ENCODE measurements around the gene ITPR2.
A peak's percentile ranks its signal among the peaks of the same experiment; 100 is the strongest.

The ITPR2 gene

DNA sequence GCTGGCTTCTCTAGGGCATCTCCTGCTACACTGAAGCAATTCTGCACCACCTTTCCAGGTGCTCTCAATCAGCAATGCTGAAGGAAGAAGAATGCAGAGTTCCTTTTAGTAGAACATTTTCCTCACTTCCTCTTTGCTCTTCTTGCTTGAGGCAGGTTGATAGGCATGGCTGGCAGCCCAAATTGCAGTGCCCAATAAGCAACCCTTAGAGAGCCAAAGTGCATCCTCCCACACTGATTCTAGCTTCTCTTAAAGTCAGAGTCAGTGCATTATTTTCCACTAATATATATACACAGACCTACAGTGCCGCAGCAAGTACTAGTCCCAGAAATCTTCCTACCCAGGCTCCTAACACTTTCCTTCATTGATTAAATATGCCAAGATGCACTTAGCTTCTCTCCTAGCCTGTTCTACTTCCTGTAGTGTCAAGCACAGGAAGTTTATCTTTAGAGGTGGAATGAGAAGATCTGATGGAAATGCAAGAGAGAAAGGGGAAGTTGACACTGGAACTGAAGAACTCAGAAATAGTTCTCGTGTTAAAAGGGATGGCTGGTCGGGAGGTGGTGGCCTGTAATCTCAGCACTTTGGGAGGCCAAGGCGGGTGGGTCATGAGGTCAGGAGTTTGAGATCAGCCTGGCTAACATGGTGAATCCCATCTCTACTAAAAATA, 504.9 kb downstream of the ITPR2 start:
- Histone ChIP-seq H3K27ac (ENCODE audit: low read length) (peak overlapping the region; percentile 38), H4K20me1 (ENCODE audit: insufficient read depth, low read length) (no peaks in the 10 kb centered on the region), H3K9me3 (ENCODE audit: insufficient read depth, low read length) (no peaks in the 10 kb centered on the region), H3K79me2 (ENCODE audit: low read length) (no peaks in the 10 kb centered on the region), H3K4me3 (ENCODE audit: low read length) (no peak overlapping the region), H3K27me3 (ENCODE audit: low read depth, low read length) (no peaks in the 10 kb centered on the region), H2AFZ (ENCODE audit: low read depth, low read length) (no peak overlapping the region), H3K4me2 (ENCODE audit: low read length) (peak overlapping the region; percentile 64), H3K36me3 (replicated peaks; ENCODE audit: low read depth, low read length) (no peaks in the 10 kb centered on the region), H3K9ac (ENCODE audit: low read length) (no peak overlapping the region), H3K4me1 (ENCODE audit: low read length) (peaks cover 25% of the 10 kb centered on the region)
- TF ChIP-seq EZH2phosphoT487 (IDR thresholded peaks at IDR 0.05; ENCODE audit: low read depth), result no peak
- TF ChIP-seq, protein P1, sequence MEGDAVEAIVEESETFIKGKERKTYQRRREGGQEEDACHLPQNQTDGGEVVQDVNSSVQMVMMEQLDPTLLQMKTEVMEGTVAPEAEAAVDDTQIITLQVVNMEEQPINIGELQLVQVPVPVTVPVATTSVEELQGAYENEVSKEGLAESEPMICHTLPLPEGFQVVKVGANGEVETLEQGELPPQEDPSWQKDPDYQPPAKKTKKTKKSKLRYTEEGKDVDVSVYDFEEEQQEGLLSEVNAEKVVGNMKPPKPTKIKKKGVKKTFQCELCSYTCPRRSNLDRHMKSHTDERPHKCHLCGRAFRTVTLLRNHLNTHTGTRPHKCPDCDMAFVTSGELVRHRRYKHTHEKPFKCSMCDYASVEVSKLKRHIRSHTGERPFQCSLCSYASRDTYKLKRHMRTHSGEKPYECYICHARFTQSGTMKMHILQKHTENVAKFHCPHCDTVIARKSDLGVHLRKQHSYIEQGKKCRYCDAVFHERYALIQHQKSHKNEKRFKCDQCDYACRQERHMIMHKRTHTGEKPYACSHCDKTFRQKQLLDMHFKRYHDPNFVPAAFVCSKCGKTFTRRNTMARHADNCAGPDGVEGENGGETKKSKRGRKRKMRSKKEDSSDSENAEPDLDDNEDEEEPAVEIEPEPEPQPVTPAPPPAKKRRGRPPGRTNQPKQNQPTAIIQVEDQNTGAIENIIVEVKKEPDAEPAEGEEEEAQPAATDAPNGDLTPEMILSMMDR (IDR thresholded peaks at IDR 0.05; ENCODE audit: low read depth, low read length), result no peak

DNA sequence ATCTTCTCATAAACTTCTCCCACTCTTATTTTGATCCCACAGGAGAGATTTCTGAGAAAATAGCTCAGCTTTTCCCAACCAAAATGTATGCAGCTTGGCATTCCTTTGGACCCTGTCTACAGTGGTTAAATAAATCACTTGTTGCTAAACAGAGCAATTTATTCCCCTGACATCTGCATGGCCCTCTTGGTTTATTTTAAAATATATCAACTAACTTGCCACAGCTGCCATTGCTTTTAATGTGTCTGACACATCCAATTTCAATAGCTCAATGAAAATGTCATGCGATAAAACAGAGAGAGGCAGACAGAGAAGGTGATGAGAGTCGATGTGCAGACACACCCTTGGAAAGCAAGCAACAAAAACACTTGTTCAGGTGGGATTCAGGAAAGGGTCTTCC, 509.3 kb downstream of the ITPR2 start:
- H3K9me3 ChIP-seq (ENCODE audit: insufficient read depth, low read length), result peaks cover 4% of the 10 kb centered on the region; the same call in 1 of the 2 replicates
- peaks cover 25% of the 10 kb centered on the region for H3K4me1 ChIP-seq (ENCODE audit: low read length)
- TF ChIP-seq, protein P1 (IDR thresholded peaks at IDR 0.05; ENCODE audit: low read depth, low read length), result no peak
- no peak for TF ChIP-seq EZH2phosphoT487 (IDR thresholded peaks at IDR 0.05; ENCODE audit: low read depth)
- no peaks in the 10 kb centered on the region for H3K79me2 ChIP-seq (ENCODE audit: low read length)
- H3K9ac ChIP-seq (ENCODE audit: low read length), result no peak overlapping the region
- no peak overlapping the region for H2AFZ ChIP-seq (ENCODE audit: low read depth, low read length)
- peaks cover 8% of the 10 kb centered on the region for H3K36me3 ChIP-seq (replicated peaks; ENCODE audit: low read depth, low read length)
- H4K20me1 ChIP-seq (ENCODE audit: insufficient read depth, low read length), result no peaks in the 10 kb centered on the region
- no peak overlapping the region for H3K4me2 ChIP-seq (ENCODE audit: low read length)
- no peak overlapping the region for H3K4me3 ChIP-seq (ENCODE audit: low read length)
- H3K27me3 ChIP-seq (ENCODE audit: low read depth, low read length), result no peaks in the 10 kb centered on the region
- H3K27ac ChIP-seq (ENCODE audit: low read length), result no peak overlapping the region

DNA sequence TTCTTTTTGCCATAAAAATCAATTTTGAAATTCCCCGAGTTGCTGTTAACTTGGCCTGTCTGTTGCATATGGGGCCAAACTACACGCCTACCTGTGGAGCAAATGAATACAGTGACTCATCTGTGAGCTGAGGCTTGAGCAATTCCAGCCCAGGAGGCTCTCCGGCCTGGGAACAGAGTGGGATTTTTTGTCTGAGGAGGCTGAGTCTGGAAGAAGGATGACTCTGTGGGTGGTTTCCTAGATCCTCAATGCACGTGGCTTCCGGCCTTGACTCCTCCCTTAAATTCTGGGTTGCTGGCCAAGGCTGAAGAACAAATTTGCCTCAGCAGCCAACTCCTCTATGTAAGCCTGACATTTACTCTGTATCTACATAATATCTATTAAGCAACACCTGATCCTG, 513.5 kb downstream of the ITPR2 start:
- Histone ChIP-seq H3K27ac (ENCODE audit: low read length) (no peak overlapping the region), H3K4me3 (ENCODE audit: low read length) (no peak overlapping the region), H2AFZ (ENCODE audit: low read depth, low read length) (no peak overlapping the region), H3K4me2 (ENCODE audit: low read length) (no peak overlapping the region), H3K27me3 (ENCODE audit: low read depth, low read length) (no peaks in the 10 kb centered on the region), H3K4me1 (ENCODE audit: low read length) (peaks cover 30% of the 10 kb centered on the region), H3K79me2 (ENCODE audit: low read length) (no peaks in the 10 kb centered on the region), H3K36me3 (replicated peaks; ENCODE audit: low read depth, low read length) (peaks cover 8% of the 10 kb centered on the region), H3K9me3 (ENCODE audit: insufficient read depth, low read length) (peaks cover 4% of the 10 kb centered on the region; the same call in 1 of the 2 replicates), H4K20me1 (ENCODE audit: insufficient read depth, low read length) (no peaks in the 10 kb centered on the region), H3K9ac (ENCODE audit: low read length) (no peak overlapping the region)
- TF ChIP-seq, protein P1 (IDR thresholded peaks at IDR 0.05; ENCODE audit: low read depth, low read length), result no peak
- TF ChIP-seq EZH2phosphoT487 (IDR thresholded peaks at IDR 0.05; ENCODE audit: low read depth), result no peak

DNA sequence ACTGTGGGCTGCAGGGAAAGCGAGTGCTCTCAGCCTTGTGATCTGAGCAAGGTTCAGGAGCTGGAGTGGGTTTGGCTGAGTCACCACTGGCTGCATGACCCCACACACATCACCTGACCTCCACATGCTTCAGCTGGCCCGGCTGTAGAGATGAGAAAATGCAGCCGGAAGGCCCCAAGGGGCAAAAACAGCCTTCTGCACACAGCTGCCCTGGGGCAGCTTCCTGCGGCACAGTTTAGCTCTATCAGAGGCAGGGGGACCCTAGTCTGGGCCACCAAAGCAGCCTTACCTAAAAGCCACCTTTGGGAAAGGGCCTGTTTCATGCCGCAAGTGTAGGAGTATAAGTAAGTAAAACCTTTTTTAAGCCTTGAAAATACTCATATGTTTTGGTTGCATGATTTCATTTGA, 514.3 kb downstream of the ITPR2 start:
- H4K20me1 ChIP-seq (ENCODE audit: insufficient read depth, low read length), result no peaks in the 10 kb centered on the region
- peak overlapping the region; percentile 30; the same call in 1 of the 2 replicates for H3K9ac ChIP-seq (ENCODE audit: low read length)
- H2AFZ ChIP-seq (ENCODE audit: low read depth, low read length), result peak overlapping the region; percentile 37
- peak overlapping the region; percentile 25; the same call in 1 of the 2 replicates for H3K4me3 ChIP-seq (ENCODE audit: low read length)
- H3K36me3 ChIP-seq (replicated peaks; ENCODE audit: low read depth, low read length), result peaks cover 8% of the 10 kb centered on the region
- H3K27ac ChIP-seq (ENCODE audit: low read length), result peak overlapping the region; percentile 80
- H3K27me3 ChIP-seq (ENCODE audit: low read depth, low read length), result no peaks in the 10 kb centered on the region
- no peaks in the 10 kb centered on the region for H3K79me2 ChIP-seq (ENCODE audit: low read length)
- TF ChIP-seq, protein P1 (IDR thresholded peaks at IDR 0.05; ENCODE audit: low read depth, low read length), result no peak
- TF ChIP-seq EZH2phosphoT487 (IDR thresholded peaks at IDR 0.05; ENCODE audit: low read depth), result no peak
- peaks cover 4% of the 10 kb centered on the region; the same call in 1 of the 2 replicates for H3K9me3 ChIP-seq (ENCODE audit: insufficient read depth, low read length)
- H3K4me2 ChIP-seq (ENCODE audit: low read length), result peak overlapping the region; percentile 55
- H3K4me1 ChIP-seq (ENCODE audit: low read length), result peaks cover 30% of the 10 kb centered on the region

Data from OCI-LY3 (cell line).